Fibroblast of skin of right biceps (primary cell): ENCODE data around the gene HS2ST1.
"Not testable (repeated sequence)": the region's sequence is repeated elsewhere in the genome, so short reads cannot be mapped to it uniquely, and the experiment has no call there.

Experiments used
- DNase-seq: peaks from one replicate; pipeline ENCODE4 v3.0.0-alpha.2; 2013

The HS2ST1 gene

GRCh38 chr1:86914601-86914997 is at the start of gene HS2ST1:
TSS of gene HS2ST1 (plus strand) at chr1:86914635.
- no peak for DNase-seq

GRCh38 chr1:86865973-86866637 is 48.3 kb upstream of the HS2ST1 start:
- DNase-seq, result no peak

GRCh38 chr1:86866665-86867064 is 47.8 kb upstream of the HS2ST1 start:
- peak; percentile 28 for DNase-seq

GRCh38 chr1:86867278-86867677 is 47.2 kb upstream of the HS2ST1 start:
- not testable (repeated sequence) for DNase-seq

GRCh38 chr1:86868477-86868876 is 46.0 kb upstream of the HS2ST1 start:
- DNase-seq, result no peak

GRCh38 chr1:86871001-86871400 is 43.4 kb upstream of the HS2ST1 start:
- no peak for DNase-seq

GRCh38 chr1:86872086-86872485 is 42.3 kb upstream of the HS2ST1 start:
- peak; percentile 27 for DNase-seq

GRCh38 chr1:86875722-86876121 is 38.7 kb upstream of the HS2ST1 start:
- no peak for DNase-seq

GRCh38 chr1:86887479-86888162 is 26.8 kb upstream of the HS2ST1 start:
- DNase-seq, result no peak

- no peak for DNase-seq
Measured at GRCh38 chr1:86888327-86888726, 26.1 kb upstream of the HS2ST1 start.

GRCh38 chr1:86899401-86899800 is 15.0 kb upstream of the HS2ST1 start:
- not testable (repeated sequence) for DNase-seq

- DNase-seq, result no peak
Measured at GRCh38 chr1:86905875-86906274, 8.6 kb upstream of the HS2ST1 start.

GRCh38 chr1:86906419-86906818 is 8.0 kb upstream of the HS2ST1 start:
- DNase-seq, result no peak

- peak; percentile 25 for DNase-seq
Measured at GRCh38 chr1:86912281-86912900, 2.0 kb upstream of the HS2ST1 start.

GRCh38 chr1:86913399-86913895 is 988 bp upstream of the HS2ST1 start:
- peak; percentile 36 for DNase-seq

GRCh38 chr1:86913896-86914600 is 387 bp upstream of the HS2ST1 start, which contains the start of gene SELENOF:
TSS of gene SELENOF (minus strand) at chr1:86914126. CDS start at chr1:86914111, 15 bp downstream.
- peak; percentile 100 for DNase-seq

GRCh38 chr1:86914998-86915736 is 732 bp downstream of the HS2ST1 start:
- peak; percentile 43 for DNase-seq

GRCh38 chr1:86915737-86916235 is 1.4 kb downstream of the HS2ST1 start:
- no peak for DNase-seq

- no peak for DNase-seq
Measured at GRCh38 chr1:86916752-86917151, 2.3 kb downstream of the HS2ST1 start.

GRCh38 chr1:86922445-86922844 is 8.0 kb downstream of the HS2ST1 start:
- no peak for DNase-seq

- no peak for DNase-seq
Measured at GRCh38 chr1:86924324-86924960, 10.0 kb downstream of the HS2ST1 start.

- DNase-seq, result no peak
Measured at GRCh38 chr1:86925742-86926141, 11.3 kb downstream of the HS2ST1 start.
